ENCODE data around the gene BPIFB3. TPM values are rescaled to one million over a fixed set of nuclear protein-coding genes. Genes with fewer than 3 reads are reported as not detected.

BPIFB3 gene
- total and polyA plus RNA-seq, 2 of the 13 experiments (the other 11 are each of a cell fraction or from before 2014, with no cell fraction given) = 0.09 TPM; not detected in 1

DNA sequence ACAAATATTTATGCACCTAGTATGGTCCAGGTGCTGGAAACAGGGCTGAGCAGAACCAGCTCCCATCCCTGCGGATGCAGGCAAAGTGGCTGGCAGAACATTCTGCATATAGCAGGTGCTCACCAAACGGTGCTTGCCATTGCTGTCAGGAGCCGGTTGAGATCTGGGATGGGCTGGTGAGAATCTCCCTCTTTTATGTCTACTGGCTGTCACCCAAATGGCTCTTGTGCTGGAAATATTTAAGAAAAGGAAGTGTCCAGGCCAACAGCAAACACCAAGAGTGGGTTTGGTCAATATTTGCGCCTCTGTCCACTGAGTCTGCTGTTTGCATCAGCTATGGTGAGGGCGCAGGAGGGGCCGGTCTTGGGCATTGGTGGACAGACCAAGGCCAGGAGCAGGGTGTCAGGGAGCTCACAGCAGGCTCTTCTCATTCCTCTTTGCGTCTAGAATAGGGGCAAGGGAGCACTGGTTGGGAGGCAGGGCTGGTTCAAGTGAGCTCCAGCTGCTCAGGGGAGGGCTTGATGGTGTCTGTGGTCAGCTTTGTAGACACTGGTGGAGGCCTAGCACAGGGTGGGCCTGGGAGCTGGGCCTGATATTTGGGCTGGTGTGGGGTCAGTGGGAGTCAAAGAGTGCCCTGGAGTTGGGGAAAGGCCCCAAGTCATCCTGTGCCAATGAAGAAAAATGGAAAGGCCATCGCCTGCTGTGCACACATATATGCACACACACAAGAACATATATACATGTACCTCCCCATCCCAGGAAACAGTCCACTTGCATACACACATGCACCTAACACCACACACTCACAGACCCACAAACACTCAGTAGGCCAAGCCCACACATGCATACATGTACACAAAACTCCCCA lies 47.6 kb upstream of the BPIFB3 start (continued):
- TF ChIP-seq, protein P1, sequence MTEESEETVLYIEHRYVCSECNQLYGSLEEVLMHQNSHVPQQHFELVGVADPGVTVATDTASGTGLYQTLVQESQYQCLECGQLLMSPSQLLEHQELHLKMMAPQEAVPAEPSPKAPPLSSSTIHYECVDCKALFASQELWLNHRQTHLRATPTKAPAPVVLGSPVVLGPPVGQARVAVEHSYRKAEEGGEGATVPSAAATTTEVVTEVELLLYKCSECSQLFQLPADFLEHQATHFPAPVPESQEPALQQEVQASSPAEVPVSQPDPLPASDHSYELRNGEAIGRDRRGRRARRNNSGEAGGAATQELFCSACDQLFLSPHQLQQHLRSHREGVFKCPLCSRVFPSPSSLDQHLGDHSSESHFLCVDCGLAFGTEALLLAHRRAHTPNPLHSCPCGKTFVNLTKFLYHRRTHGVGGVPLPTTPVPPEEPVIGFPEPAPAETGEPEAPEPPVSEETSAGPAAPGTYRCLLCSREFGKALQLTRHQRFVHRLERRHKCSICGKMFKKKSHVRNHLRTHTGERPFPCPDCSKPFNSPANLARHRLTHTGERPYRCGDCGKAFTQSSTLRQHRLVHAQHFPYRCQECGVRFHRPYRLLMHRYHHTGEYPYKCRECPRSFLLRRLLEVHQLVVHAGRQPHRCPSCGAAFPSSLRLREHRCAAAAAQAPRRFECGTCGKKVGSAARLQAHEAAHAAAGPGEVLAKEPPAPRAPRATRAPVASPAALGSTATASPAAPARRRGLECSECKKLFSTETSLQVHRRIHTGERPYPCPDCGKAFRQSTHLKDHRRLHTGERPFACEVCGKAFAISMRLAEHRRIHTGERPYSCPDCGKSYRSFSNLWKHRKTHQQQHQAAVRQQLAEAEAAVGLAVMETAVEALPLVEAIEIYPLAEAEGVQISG (CRISPR knock-in tag; IDR thresholded peaks at IDR 0.05) = peak; percentile 86
- peak; percentile 99 for TF ChIP-seq FOXA3 (CRISPR knock-in tag; IDR thresholded peaks at IDR 0.05)
- TF ChIP-seq MYC (CRISPR knock-in tag; IDR thresholded peaks at IDR 0.05; ENCODE audit: borderline replicate concordance) = peak; percentile 84; the same call in 1 of the 2 replicates
- peak; percentile 40 for TF ChIP-seq IKZF4 (CRISPR knock-in tag; IDR thresholded peaks at IDR 0.05; ENCODE audit: borderline replicate concordance, low read depth, not compliant biosample characterization)
- TF ChIP-seq, protein P2, sequence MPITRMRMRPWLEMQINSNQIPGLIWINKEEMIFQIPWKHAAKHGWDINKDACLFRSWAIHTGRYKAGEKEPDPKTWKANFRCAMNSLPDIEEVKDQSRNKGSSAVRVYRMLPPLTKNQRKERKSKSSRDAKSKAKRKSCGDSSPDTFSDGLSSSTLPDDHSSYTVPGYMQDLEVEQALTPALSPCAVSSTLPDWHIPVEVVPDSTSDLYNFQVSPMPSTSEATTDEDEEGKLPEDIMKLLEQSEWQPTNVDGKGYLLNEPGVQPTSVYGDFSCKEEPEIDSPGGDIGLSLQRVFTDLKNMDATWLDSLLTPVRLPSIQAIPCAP (CRISPR knock-in tag; IDR thresholded peaks at IDR 0.05; ENCODE audit: low read depth) = peak; percentile 75; the same call in 1 of the 2 replicates
- no peak for TF ChIP-seq ZNF225 (CRISPR knock-in tag; IDR thresholded peaks at IDR 0.05)
- peak; percentile 69 for TF ChIP-seq GATAD1 (CRISPR knock-in tag; IDR thresholded peaks at IDR 0.05)
- peak; percentile 96 for TF ChIP-seq ZNF18 (CRISPR knock-in tag; IDR thresholded peaks at IDR 0.05; ENCODE audit: insufficient replicate concordance)
- no peak for TF ChIP-seq ZNF496 (CRISPR knock-in tag; IDR thresholded peaks at IDR 0.05; ENCODE audit: insufficient replicate concordance)
- no peak for TF ChIP-seq ZNF572 (CRISPR knock-in tag; IDR thresholded peaks at IDR 0.05)
- TF ChIP-seq ZNF501 (CRISPR knock-in tag; IDR thresholded peaks at IDR 0.05) = peak; percentile 76
- no peak for TF ChIP-seq RBM22 (optimal IDR thresholded peaks at IDR 0.05; ENCODE audit: low read length)
- peak; percentile 97 for TF ChIP-seq ZNF614 (CRISPR knock-in tag; IDR thresholded peaks at IDR 0.05; ENCODE audit: borderline replicate concordance)
- no peak for TF ChIP-seq ZNF672 (CRISPR knock-in tag; IDR thresholded peaks at IDR 0.05)
- no peak for TF ChIP-seq MYNN (CRISPR knock-in tag; IDR thresholded peaks at IDR 0.05; ENCODE audit: low read depth)
- TF ChIP-seq ZMYM3 (CRISPR knock-in tag; IDR thresholded peaks at IDR 0.05) = peak; percentile 98
- TF ChIP-seq NR2F6 (IDR thresholded peaks at IDR 0.05) = peak; percentile 91
- peak; percentile 97 for TF ChIP-seq NR2F6 (CRISPR knock-in tag; IDR thresholded peaks at IDR 0.05)
